DMS79 (cell line): ENCODE results near the gene MPP1.
"Not testable (repeated sequence)": the region's sequence is repeated elsewhere in the genome, so short reads cannot be mapped to it uniquely, and the experiment has no call there.

Experiments used
- DNase-seq: peaks from one replicate; lab custom pipeline; 2025; lab: John Stamatoyannopoulos, UW

The MPP1 gene

GRCh38 chrX:154804957-154805695 is at the start of gene MPP1:
Gene MPP1 (minus strand): TSS chrX:154805485. CDS start chrX:154805373, 112 bp downstream.
- no peak for DNase-seq

DNA sequence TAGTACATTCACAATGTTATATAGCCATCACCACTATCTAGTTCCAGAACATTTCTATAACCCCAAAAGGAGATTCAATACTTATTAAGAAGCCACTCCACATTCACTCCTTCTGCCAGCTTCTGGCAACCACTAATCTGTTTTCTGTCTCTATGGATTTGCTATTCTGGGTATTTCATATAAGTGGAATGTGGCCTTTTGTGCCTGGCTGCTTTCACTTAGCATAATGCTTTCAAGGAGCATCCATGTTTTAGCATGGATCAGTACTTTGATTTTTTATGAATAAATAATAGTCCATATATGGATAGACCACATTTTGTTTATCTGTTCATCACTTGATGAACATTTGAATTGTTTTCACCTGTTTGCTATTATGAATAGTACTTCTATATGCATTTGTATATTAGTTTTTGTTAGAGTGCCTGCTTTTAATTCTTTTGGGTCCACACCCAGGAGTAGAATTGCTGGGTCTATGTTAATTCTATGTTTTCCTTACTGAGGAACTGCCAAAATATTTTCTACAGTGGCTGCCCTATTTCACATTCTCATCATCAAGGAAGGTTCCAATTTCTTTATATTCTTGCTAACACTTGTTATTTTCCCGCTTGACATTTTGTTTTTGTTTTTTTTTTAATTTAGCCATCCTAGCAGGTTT is 45.8 kb upstream of the MPP1 start:
- DNase-seq: no peak

GRCh38 chrX:154840856-154841255 is 35.6 kb upstream of the MPP1 start:
- no peak for DNase-seq

DNA sequence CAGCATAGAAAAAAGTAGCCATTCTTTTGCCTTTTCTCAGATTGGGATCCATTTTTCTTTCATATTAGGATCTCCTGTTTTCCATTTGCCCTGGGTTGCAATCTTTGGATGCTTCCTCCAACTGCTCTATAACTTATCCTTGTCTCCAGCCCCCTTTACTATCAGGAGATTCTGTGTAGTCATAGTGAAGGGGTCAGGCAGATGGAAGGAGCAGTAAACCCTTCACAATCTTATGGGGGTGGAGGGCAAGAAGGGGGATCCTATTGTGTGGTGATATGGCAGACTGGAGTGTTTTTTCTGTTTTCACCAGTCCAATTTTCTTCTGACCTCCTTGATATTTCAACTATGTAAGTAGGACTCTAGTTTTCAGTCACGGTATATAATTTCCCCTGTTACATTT is 30.9 kb upstream of the MPP1 start:
- DNase-seq: no peak

GRCh38 chrX:154834562-154834961 is 29.3 kb upstream of the MPP1 start, which contains the start of gene SMIM9:
Gene SMIM9 (minus strand): TSS chrX:154834662. CDS start chrX:154830856, 3,806 bp downstream.
- DNase-seq: no peak

DNA sequence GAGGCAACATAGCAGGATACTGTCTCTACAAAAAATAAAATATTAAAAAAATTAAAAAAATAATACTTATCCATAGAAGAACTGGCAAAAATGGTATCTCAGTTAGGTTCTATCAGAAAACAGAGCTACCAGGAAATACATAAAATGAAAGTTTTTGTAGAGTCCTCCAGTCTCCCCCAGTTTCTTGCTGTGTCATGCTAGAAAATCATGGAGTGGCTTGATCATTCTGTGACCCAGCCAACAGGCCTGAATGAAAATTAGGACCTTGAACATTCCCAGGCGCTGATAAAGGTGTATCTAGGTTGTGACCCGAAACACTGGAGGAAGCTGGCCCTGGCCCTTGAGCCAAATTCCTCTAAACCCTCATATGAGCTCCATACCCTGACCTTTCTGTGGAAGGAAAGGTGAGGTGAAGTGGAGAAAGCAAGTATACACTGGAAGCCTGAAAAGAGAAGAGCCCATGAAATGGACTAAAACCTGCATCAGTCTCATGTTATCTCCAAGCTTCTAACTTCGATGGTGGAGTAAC is 28.5 kb upstream of the MPP1 start:
- DNase-seq: no peak

DNA sequence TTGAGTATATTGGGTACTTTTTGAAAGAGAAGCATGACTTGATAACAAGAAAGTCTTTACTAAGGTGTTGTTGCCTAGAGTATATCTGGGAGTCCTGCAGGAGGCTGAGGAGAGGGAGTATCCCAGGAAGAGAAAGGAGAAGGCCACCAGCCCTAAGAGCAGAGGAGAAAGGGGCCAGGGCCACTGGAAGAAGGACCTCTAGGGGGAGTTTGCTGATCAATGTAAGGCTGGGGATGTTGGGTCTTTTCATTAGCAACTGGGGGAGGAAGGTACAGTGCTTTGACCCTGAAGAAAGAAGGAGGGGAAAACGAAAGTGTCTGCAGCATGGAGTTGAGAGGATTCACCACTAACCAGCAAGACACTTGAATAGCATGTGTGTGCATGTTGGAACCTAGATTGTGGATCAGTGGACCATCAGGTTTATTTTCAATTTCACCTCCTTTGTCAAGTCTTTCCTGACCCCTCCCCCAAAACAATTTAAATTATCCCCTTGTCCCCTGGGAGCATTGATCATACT is 24.7 kb upstream of the MPP1 start:
- DNase-seq: no peak

DNA sequence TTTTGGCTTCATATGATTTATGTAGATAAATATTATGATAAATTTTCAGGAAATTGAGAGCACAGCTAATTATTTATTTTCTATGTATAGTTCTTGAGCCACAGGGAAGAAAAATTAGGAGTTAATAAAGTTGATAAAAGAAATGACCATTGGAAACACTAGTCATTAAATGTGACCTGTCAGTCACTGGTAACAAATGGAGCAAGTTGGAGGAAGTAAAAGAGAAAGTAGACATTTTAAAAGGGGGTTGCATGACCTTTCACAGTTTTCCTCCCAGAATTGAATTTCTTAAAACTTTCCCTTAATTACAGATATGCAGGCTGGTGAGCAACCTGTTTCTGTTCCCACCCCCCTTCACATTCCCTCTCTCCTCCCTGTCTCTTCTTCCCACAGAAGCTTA is 23.8 kb upstream of the MPP1 start:
- no peak for DNase-seq

- DNase-seq: no peak
These were observed 22.7 kb upstream of the MPP1 start for GRCh38 chrX:154828016-154828408.

GRCh38 chrX:154827194-154828015 is 22.1 kb upstream of the MPP1 start:
- DNase-seq: no peak

GRCh38 chrX:154825586-154825985 is 20.3 kb upstream of the MPP1 start:
- DNase-seq: not testable (repeated sequence)

DNA sequence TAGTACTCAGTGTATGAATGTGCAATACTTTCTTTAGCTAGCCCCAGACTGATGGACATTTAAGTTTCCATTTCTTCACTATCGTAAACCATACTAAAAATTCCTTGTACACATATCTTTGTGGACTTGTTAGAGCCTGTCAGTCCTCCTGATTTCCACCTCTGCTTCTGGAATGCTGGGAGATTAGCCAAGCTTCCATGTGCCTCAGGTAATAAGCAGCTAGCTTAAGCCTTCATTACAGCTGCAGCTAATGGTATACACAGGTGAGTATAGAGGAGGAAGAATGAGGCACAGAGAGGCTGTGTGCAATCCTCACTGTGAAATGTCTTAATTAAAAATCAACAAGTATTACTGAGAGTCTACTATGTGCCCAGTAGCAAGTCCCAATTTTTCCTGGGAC is 19.4 kb upstream of the MPP1 start:
- no peak for DNase-seq

DNA sequence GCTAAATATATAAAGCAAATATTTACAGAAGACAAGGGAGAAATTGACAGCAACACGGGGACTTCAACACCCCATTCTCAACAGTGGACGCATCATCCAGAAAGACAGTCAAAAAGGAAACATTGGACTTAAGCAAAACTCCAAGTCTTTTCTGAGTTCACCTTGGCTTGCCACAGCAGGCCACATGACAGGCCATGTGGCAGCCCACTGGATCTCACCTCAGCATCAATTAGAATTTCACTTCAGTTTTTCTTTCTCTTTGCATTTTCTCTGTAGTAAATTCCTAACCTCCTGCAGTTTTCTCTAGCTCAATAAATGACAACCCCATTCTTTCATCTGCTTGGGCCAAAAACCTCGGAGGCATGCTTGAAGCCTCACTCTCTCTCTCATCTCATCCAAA is 16.7 kb upstream of the MPP1 start:
- DNase-seq: no peak

GRCh38 chrX:154821523-154821922 is 16.2 kb upstream of the MPP1 start:
- no peak for DNase-seq

DNA sequence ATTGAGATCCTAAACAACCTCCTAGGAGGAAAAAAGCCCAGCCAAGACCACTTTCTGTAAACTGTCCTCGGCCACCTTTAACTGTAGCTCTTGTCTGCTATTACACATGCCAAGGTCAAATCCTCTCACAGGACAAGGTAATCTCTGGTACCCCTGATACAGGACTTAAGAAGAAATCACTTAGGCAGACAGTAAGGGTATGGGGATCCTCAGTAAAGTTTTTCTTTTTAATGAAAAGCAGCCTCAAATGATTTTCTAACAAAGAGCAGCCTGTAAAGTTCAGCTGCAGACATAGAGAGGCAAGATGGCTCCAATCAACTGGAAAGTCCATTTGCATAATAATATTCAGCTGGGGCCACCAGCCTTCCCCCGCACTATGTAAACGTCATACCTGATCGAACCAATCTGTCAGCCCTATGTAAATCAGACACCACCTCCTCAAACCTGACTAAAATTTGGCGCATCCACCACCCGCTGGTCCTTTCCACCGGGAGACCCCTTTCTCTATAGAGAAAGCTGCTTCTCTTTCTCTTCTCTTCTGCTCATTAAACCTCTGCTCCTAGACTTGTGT is 14.6 kb upstream of the MPP1 start:
- DNase-seq: no peak

DNA sequence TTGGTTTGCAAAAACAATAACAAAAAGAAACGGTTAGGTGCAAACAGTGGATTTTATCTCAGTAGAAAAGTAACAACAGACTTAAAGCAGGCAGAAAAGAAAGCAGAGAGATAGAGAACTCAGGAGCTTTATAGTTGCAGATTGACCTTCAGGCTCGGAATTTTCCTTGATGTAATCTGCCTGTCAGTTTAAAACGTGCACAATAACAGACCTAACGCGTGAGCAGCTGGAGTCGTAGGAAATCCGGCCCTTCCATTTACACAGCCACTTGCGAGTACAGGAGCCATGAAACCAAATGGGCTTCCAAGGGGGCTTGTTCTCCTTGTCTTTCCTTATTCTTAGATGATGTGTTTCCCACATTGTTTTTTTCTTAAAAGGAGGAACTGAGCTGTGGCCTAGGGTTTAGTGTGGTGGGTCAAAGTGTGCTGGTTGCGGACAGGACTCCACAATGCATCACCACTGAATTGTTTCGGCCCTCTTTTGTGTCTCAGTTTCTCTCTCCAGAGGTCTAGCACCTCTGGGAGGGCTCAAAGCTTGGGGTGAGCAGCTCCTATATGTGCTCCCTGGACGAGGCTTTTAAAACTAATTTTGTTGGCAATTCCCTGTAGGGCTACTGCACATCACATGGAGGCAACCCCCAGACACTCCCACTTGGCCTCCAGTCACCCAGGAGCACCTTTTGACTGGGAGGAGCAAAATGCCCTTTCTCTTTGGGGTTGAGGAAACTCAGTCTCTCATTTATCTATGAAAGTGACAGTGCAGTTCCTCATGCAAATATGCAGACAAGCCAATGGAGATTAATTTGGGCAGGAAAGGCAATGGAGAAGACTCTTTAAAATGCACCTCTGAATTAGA is 13.9 kb upstream of the MPP1 start:
- DNase-seq: no peak

GRCh38 chrX:154817048-154817618 is 11.8 kb upstream of the MPP1 start:
- not testable (repeated sequence) for DNase-seq

- DNase-seq: not testable (repeated sequence)
These were observed 11.1 kb upstream of the MPP1 start for GRCh38 chrX:154816326-154816898.

GRCh38 chrX:154815274-154815818 is 10.1 kb upstream of the MPP1 start:
- DNase-seq: no peak

- DNase-seq: no peak
These were observed 8.5 kb upstream of the MPP1 start for GRCh38 chrX:154813801-154814200.
